OCI-LY3 (cell line): ENCODE measurements around the gene MIF4GD.

Experiments
- CTCF ChIP-seq: fragments of 200-600, 300-600 bp; sonication (generic); IDR thresholded peaks from 2 replicates; pipeline ENCODE4 v1.5.1; 2014; ENCODE audit warnings: antibody characterized with exemption, low read length, low read depth
- EZH2phosphoT487 ChIP-seq: fragments of 200-600 bp; shearing (Covaris generic); IDR thresholded peaks from 2 replicates; pipeline ENCODE4 v1.6.1; 2018; ENCODE audit warnings: antibody characterized with exemption, mixed run types, low read depth

- TF ChIP-seq CTCF: no peak
- TF ChIP-seq EZH2phosphoT487: no peak
These were observed 14.1 kb upstream of the MIF4GD start for GRCh38 chr17:75285123-75285522.
